ENCODE results near the gene CTDNEP1.

GRCh38 chr17:7196651-7197401 lies 54.7 kb downstream of the CTDNEP1 start:
- TF ChIP-seq EZH2phosphoT487 (conservative IDR thresholded peaks at IDR 0.05; ENCODE audit: low read length): no peak
- no peak for TF ChIP-seq CTCF (IDR thresholded peaks at IDR 0.05; ENCODE audit: insufficient read depth, low read length, poor library complexity, severe bottlenecking)
